Measurements from ENCODE around the gene ADAT2.

- no peak for TF ChIP-seq ARNTL (CRISPR knock-in tag; IDR thresholded peaks at IDR 0.05)
- no peak for TF ChIP-seq ZNF562 (CRISPR knock-in tag; IDR thresholded peaks at IDR 0.05; ENCODE audit: borderline replicate concordance)
- no peak for TF ChIP-seq RBFOX2 (IDR thresholded peaks at IDR 0.05; ENCODE audit: low read depth, low read length)
- no peak for TF ChIP-seq FIP1L1 (IDR thresholded peaks at IDR 0.05; ENCODE audit: borderline replicate concordance, insufficient read depth, low read depth, low read length)
- no peak for TF ChIP-seq EZH2 (conservative IDR thresholded peaks at IDR 0.05; ENCODE audit: low read depth, low read length)
Measured at GRCh38 chr6:143375022-143375585, 75.4 kb downstream of the ADAT2 start.
